ENCODE results near the gene CASP5. TPM values are rescaled to one million over a fixed set of nuclear protein-coding genes. Genes with fewer than 3 reads are reported as not detected.

CASP5 gene
- total and polyA plus RNA-seq, 2 of the 4 experiments (the other 2 are of a cell fraction), result not detected

- Histone ChIP-seq H3K79me1 (ENCODE audit: low read depth in 1 of 2, low read length in 2 of 2) (peaks cover 21 to 50% of the 10 kb centered on the region in 2 experiments), H3K9me3 (ENCODE audit: control insufficient read depth, insufficient read depth, low read length) (0 out of 2 replicates have a peak, but pooled peaks cover 3% of the 10 kb centered on the region), H3K18ac (ENCODE audit: low read depth, low read length) (no peak overlapping the region), H2AK5ac (ENCODE audit: low read depth, low read length) (no peak overlapping the region), H3K56ac (ENCODE audit: extremely low read depth, insufficient read depth, low read length) (no peak overlapping the region), H3K14ac (replicated peaks; ENCODE audit: low read depth, low read length) (no peak overlapping the region), H3K9me1 (ENCODE audit: insufficient read depth, low read length) (no peaks in the 10 kb centered on the region), H3K4me1 (ENCODE audit: control insufficient read depth, insufficient read depth, low read length) (0 out of 2 replicates have a peak, but pooled peaks cover 3% of the 10 kb centered on the region), H3K23ac (ENCODE audit: low read depth, low read length) (no peak overlapping the region), H3K4me3 (ENCODE audit: insufficient read depth, low read depth, low read length) (no peak overlapping the region), H3K4me2 (ENCODE audit: low read depth, low read length) (no peak overlapping the region), H3K36me3 (ENCODE audit: control insufficient read depth, insufficient read depth, low read length) (peaks cover 17% of the 10 kb centered on the region), H4K91ac (ENCODE audit: insufficient read depth, low read depth, low read length) (no peak overlapping the region), H2AFZ (replicated peaks; ENCODE audit: low read length, poor library complexity) (no peak overlapping the region), H4K5ac (ENCODE audit: low read depth, low read length) (no peak overlapping the region), H2BK20ac (ENCODE audit: low read depth, low read length) (no peak overlapping the region), H4K8ac (ENCODE audit: low read depth in 2 of 2, low read length in 2 of 2) (no peak overlapping the region), H2BK120ac (ENCODE audit: low read depth, low read length) (no peak overlapping the region), H3K4ac (ENCODE audit: low read depth, low read length) (no peak overlapping the region), H3K27me3 (ENCODE audit: control insufficient read depth, insufficient read depth, low read length) (no peaks in the 10 kb centered on the region), H4K20me1 (ENCODE audit: insufficient read depth, low read length) (peaks cover 4% of the 10 kb centered on the region; the same call in 1 of the 2 replicates), H2BK5ac (ENCODE audit: low read depth, low read length, poor library complexity, severe bottlenecking) (no peak overlapping the region), H3K9ac (ENCODE audit: low read depth, low read length) (no peak overlapping the region), H2AK9ac (replicated peaks; ENCODE audit: low read depth, low read length, poor library complexity) (no peak overlapping the region), H2BK15ac (ENCODE audit: low read depth, low read length) (no peak overlapping the region), H3K27ac (ENCODE audit: insufficient read depth, low read length) (no peak overlapping the region)
- DNase-seq (no peak), ATAC-seq (ENCODE audit: low read depth) (no peak)
- WGBS, 2 experiments (ENCODE audit: extremely low coverage in 2 of 2, insufficient read length in 1 of 2), result no CpG with 5 or more reads among the region's 3 CpGs
- POLR2A ChIA-PET (ENCODE audit: unreplicated experiment), result no interaction called here
- intact Hi-C loops (cut with micrococcal nuclease), result loop anchor here (10.0 kb wide), 1 partner anchor 358 kb away; no protein-coding TSS in a partner anchor
- CTCF ChIA-PET, result no interaction called here
- no peak for TF ChIP-seq POLR2A (IDR thresholded peaks at IDR 0.05; ENCODE audit: low read depth, low read length)
- no peak for TF ChIP-seq MAZ (IDR thresholded peaks at IDR 0.05; ENCODE audit: borderline replicate concordance, low read depth, low read length)
- no peak for TF ChIP-seq MAFK (IDR thresholded peaks at IDR 0.05; ENCODE audit: low read depth, low read length)
- no peak for TF ChIP-seq RFX5 (IDR thresholded peaks at IDR 0.05; ENCODE audit: low read depth, low read length)
- in situ Hi-C loops (cut with MboI; ENCODE audit: low sequenced_read_pairs), result no loop called here
- dilution Hi-C loops (cut with HindIII; ENCODE audit: low sequenced_read_pairs, unreplicated experiment), result no loop called here
- BruUV-seq (replicated peaks), result no TSS peak
Measured at GRCh38 chr11:104962852-104963251, 60.1 kb downstream of the CASP5 start.

All from IMR-90 (cell line).